ENCODE data around the gene USP32.
"Not testable (repeated sequence)": the region's sequence is repeated elsewhere in the genome, so short reads cannot be mapped to it uniquely, and the experiment has no call there.

Gene USP32

GRCh38 chr17:60328679-60329078 lies 63.3 kb downstream of the USP32 start:
- no peak for DNase-seq

GRCh38 chr17:60327901-60328273 lies 64.0 kb downstream of the USP32 start:
- DNase-seq, result no peak

GRCh38 chr17:60327134-60327900 lies 64.6 kb downstream of the USP32 start:
- no peak for DNase-seq

GRCh38 chr17:60326702-60327101 lies 65.2 kb downstream of the USP32 start:
- DNase-seq, result no peak

GRCh38 chr17:60325730-60326524 lies 66.0 kb downstream of the USP32 start:
- DNase-seq, result no peak

GRCh38 chr17:60323754-60324153 lies 68.2 kb downstream of the USP32 start:
- DNase-seq, result no peak

- DNase-seq, result no peak
Measured at GRCh38 chr17:60322056-60322387, 69.9 kb downstream of the USP32 start.

GRCh38 chr17:60321336-60322055 lies 70.4 kb downstream of the USP32 start:
- DNase-seq, result no peak

GRCh38 chr17:60318830-60319229 lies 73.1 kb downstream of the USP32 start:
- DNase-seq, result no peak

- DNase-seq, result no peak
Measured at GRCh38 chr17:60318326-60318725, 73.6 kb downstream of the USP32 start.

- DNase-seq, result no peak
Measured at GRCh38 chr17:60315650-60316049, 76.3 kb downstream of the USP32 start.

- not testable (repeated sequence) for DNase-seq
Measured at GRCh38 chr17:60314900-60315299, 77.0 kb downstream of the USP32 start.

GRCh38 chr17:60314423-60314822 lies 77.5 kb downstream of the USP32 start:
- DNase-seq, result no peak

- DNase-seq, result no peak
Measured at GRCh38 chr17:60311936-60312335, 80.0 kb downstream of the USP32 start.

GRCh38 chr17:60311186-60311585 lies 80.7 kb downstream of the USP32 start:
- no peak for DNase-seq

GRCh38 chr17:60305141-60305540 lies 86.8 kb downstream of the USP32 start:
- DNase-seq, result no peak

- no peak for DNase-seq
Measured at GRCh38 chr17:60304502-60304901, 87.4 kb downstream of the USP32 start.

- no peak for DNase-seq
Measured at GRCh38 chr17:60303406-60304099, 88.4 kb downstream of the USP32 start.

GRCh38 chr17:60301649-60302048 lies 90.3 kb downstream of the USP32 start:
- DNase-seq, result no peak

- DNase-seq, result no peak
Measured at GRCh38 chr17:60300949-60301348, 91.0 kb downstream of the USP32 start.

GRCh38 chr17:60300011-60300410 lies 91.9 kb downstream of the USP32 start:
- no peak for DNase-seq

GRCh38 chr17:60297760-60298401 lies 94.1 kb downstream of the USP32 start:
- no peak for DNase-seq

GRCh38 chr17:60296177-60296576 lies 95.8 kb downstream of the USP32 start:
- no peak for DNase-seq

Data from stimulated activated CD4-positive, alpha-beta T cell treated with anti-CD3 and anti-CD28 coated beads, Interleukin-2, amount 100 ng/mL, for 24 hours (primary cell).